Measurements from ENCODE around the gene MPST.
"Not testable (repeated sequence)": the region's sequence is repeated elsewhere in the genome, so short reads cannot be mapped to it uniquely, and the experiment has no call there.

MPST gene

GRCh38 chr22:37068859-37069258 is 49.3 kb downstream of the MPST start:
- ATAC-seq: no peak
- Mint-ChIP-seq H3K27ac (no peak overlapping the region), H3K36me3 (peaks cover 10% of the 10 kb centered on the region), H3K27me3 (peaks cover 39% of the 10 kb centered on the region), H3K9me3 (no peaks in the 10 kb centered on the region), H3K4me3 (no peak overlapping the region), H3K4me1 (no peaks in the 10 kb centered on the region)

DNA sequence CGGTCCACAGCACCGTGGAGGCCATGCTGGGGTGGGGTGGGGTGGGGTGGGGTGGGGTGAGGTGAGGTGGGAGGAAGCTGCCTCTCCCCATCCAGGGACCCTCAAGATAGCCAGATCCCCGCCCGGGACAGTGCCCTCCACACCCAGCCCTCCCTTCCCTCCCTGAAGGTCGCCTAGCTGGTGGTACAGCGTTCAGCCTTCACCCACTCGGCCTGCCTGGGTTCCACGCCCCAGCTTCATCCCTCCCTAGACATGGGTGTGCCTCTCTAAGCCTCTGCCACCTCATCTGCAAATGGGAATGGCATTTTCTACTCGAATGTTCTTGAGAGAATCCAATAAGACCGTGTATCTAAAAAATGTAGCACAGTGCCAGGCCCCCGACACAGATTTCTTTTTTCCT is 49.8 kb downstream of the MPST start:
- Mint-ChIP-seq H3K4me1 (no peaks in the 10 kb centered on the region), H3K27me3 (peaks cover 43% of the 10 kb centered on the region), H3K9me3 (no peaks in the 10 kb centered on the region), H3K4me3 (no peak overlapping the region), H3K36me3 (peaks cover 6% of the 10 kb centered on the region), H3K27ac (no peak overlapping the region)
- ATAC-seq: no peak

GRCh38 chr22:37069719-37070118 is 50.2 kb downstream of the MPST start:
- no peaks in the 10 kb centered on the region for H3K9me3 Mint-ChIP-seq
- no peak overlapping the region for H3K4me3 Mint-ChIP-seq
- ATAC-seq: no peak
- H3K27ac Mint-ChIP-seq: no peak overlapping the region
- no peaks in the 10 kb centered on the region for H3K4me1 Mint-ChIP-seq
- H3K36me3 Mint-ChIP-seq: peaks cover 2% of the 10 kb centered on the region
- peaks cover 47% of the 10 kb centered on the region for H3K27me3 Mint-ChIP-seq

DNA sequence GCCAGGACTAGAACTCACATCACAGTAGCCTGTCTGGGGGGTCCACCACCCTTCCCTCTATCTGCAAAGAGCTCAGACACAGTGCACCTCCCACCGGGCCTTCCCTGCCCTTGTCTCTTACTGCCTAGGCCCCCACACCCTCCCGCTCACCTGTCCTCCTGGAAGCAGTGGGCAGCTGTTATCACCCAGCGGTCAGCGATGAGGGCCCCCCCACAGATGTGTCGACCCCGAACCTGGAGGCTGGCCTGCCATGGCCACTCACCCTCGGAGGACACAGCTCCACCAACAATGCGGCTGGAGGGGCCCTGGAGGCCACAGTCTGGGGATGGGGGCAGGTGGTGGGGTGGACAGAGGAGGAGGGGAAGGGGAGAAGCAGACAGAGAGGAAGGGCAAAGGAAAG is 50.8 kb downstream of the MPST start:
- Mint-ChIP-seq H3K36me3 (no peaks in the 10 kb centered on the region), H3K27me3 (peaks cover 53% of the 10 kb centered on the region), H3K9me3 (no peaks in the 10 kb centered on the region), H3K27ac (no peak overlapping the region), H3K4me1 (no peaks in the 10 kb centered on the region), H3K4me3 (no peak overlapping the region)
- no peak for ATAC-seq

- H3K36me3 Mint-ChIP-seq: no peaks in the 10 kb centered on the region
- H3K9me3 Mint-ChIP-seq: no peaks in the 10 kb centered on the region
- no peaks in the 10 kb centered on the region for H3K4me1 Mint-ChIP-seq
- peaks cover 57% of the 10 kb centered on the region for H3K27me3 Mint-ChIP-seq
- ATAC-seq: no peak
- H3K27ac Mint-ChIP-seq: no peak overlapping the region
- H3K4me3 Mint-ChIP-seq: no peak overlapping the region
Measured at GRCh38 chr22:37070744-37071143, 51.2 kb downstream of the MPST start.

GRCh38 chr22:37071850-37072592 is 52.5 kb downstream of the MPST start:
- not testable (repeated sequence) for ATAC-seq, H3K4me1 Mint-ChIP-seq, H3K36me3 Mint-ChIP-seq, H3K9me3 Mint-ChIP-seq, H3K27ac Mint-ChIP-seq, H3K4me3 Mint-ChIP-seq
- peaks cover 58% of the 10 kb centered on the region for H3K27me3 Mint-ChIP-seq

DNA sequence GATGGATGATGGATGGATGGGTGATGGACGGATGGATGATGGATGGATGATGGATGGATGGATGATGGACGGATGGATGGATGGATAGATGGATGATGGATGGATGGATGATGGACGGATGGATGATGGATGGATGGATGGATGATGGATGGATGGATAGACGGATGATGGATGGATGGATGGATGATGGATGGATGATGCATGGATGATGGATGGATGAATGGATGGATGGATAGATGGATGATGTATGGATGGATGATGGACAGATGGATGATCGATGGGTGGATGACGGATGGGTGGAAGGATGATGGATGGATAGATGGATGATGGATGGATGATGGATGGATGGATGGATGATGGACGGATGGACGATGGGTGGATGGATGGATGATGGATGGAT is 53.1 kb downstream of the MPST start:
- Mint-ChIP-seq H3K4me1 (peaks cover 1% of the 10 kb centered on the region), H3K27me3 (peaks cover 51% of the 10 kb centered on the region), H3K27ac (no peak overlapping the region), H3K4me3 (no peak overlapping the region), H3K36me3 (no peaks in the 10 kb centered on the region), H3K9me3 (no peaks in the 10 kb centered on the region)
- no peak for ATAC-seq

GRCh38 chr22:37074537-37074936 is 55.0 kb downstream of the MPST start:
- H3K4me3 Mint-ChIP-seq: no peak overlapping the region
- H3K27me3 Mint-ChIP-seq: peaks cover 39% of the 10 kb centered on the region
- no peaks in the 10 kb centered on the region for H3K9me3 Mint-ChIP-seq

GRCh38 chr22:37075046-37075445 is 55.5 kb downstream of the MPST start:
- Mint-ChIP-seq H3K4me1 (peaks cover 25% of the 10 kb centered on the region), H3K27me3 (peaks cover 34% of the 10 kb centered on the region), H3K4me3 (no peak overlapping the region), H3K36me3 (no peaks in the 10 kb centered on the region), H3K27ac (no peak overlapping the region), H3K9me3 (no peaks in the 10 kb centered on the region)
- no peak for ATAC-seq

More at GRCh38 chr22:37074537-37074936, 55.0 kb downstream of the MPST start:
- ATAC-seq: no peak
- no peak overlapping the region for H3K27ac Mint-ChIP-seq
- peaks cover 20% of the 10 kb centered on the region for H3K4me1 Mint-ChIP-seq
- no peaks in the 10 kb centered on the region for H3K36me3 Mint-ChIP-seq

- H3K4me1 Mint-ChIP-seq: peaks cover 31% of the 10 kb centered on the region
- no peak overlapping the region for H3K4me3 Mint-ChIP-seq
- peaks cover 25% of the 10 kb centered on the region for H3K27me3 Mint-ChIP-seq
- no peaks in the 10 kb centered on the region for H3K9me3 Mint-ChIP-seq
- no peaks in the 10 kb centered on the region for H3K36me3 Mint-ChIP-seq
- no peak overlapping the region for H3K27ac Mint-ChIP-seq
- ATAC-seq: no peak
Measured at GRCh38 chr22:37075822-37076433, 56.4 kb downstream of the MPST start.

DNA sequence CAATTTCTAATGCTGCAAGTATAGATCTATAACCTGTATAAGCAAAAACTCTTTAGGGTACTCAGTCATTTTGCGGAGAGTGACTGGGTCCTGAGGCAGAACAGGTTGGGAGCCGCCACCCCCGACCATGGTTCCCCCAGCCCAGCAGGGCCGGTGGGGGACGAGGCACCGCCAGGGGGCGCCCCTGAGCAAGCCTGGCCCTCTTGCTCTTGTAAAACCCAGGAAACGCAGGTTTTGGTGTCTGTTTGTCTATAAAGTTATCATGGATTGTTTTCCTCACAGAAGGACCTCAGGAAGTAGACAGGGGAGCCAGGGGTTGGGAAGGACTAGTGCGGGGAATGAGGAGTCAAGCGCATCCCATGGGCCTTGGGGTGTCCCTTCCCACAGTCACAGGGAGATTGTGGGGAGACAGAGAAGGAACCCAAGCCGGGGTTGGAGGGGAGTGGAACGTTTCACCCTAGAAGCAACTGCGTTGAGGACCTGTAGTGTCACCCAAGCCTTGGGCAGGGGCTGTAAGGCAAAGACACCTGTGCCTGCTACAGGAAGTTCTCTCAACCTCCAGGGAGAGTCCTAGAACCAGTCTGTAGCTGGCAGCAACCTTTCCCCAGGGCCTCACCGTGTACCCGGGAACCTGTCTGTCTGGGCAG is 58.4 kb downstream of the MPST start:
- peak; percentile 73 for ATAC-seq
- Mint-ChIP-seq H3K4me3 (no peak overlapping the region), H3K27ac (peak overlapping the region; percentile 66), H3K27me3 (peaks cover 24% of the 10 kb centered on the region), H3K4me1 (peaks cover 31% of the 10 kb centered on the region), H3K9me3 (no peaks in the 10 kb centered on the region), H3K36me3 (no peaks in the 10 kb centered on the region)

- H3K4me3 Mint-ChIP-seq: no peak overlapping the region
- peaks cover 31% of the 10 kb centered on the region for H3K27me3 Mint-ChIP-seq
- H3K36me3 Mint-ChIP-seq: no peaks in the 10 kb centered on the region
- H3K27ac Mint-ChIP-seq: peak overlapping the region; percentile 66
- H3K9me3 Mint-ChIP-seq: no peaks in the 10 kb centered on the region
- H3K4me1 Mint-ChIP-seq: peaks cover 31% of the 10 kb centered on the region
- no peak for ATAC-seq
Measured at GRCh38 chr22:37079158-37079557, 59.6 kb downstream of the MPST start.

Data from stimulated activated memory B cell treated with anti-CD40 and anti-IgM and Interleukin-4, amounts not matched to agents 10 μg/mL and 1 μg/mL and 100 μg/mL, for 72 hours (primary cell).